K562 (cell line): ENCODE measurements around the gene PRODH2. TPM values are rescaled to one million over a fixed set of nuclear protein-coding genes. Genes with fewer than 3 reads are reported as not detected.

ENCODE experiments used
- BACH1 ChIP-seq: fragments of 200-800 bp; sonication (Bioruptor generic); IDR thresholded peaks from 2 replicates; pipeline ENCODE4 v1.6.1; 2016; ENCODE audit warnings: missing genetic modification characterization, missing compliant biosample characterization
- CHD2 ChIP-seq: IDR thresholded peaks from 2 replicates; pipeline ENCODE4 v1.6.1; 2011; ENCODE audit warnings: low read depth, low read length
- ELF1 ChIP-seq: fragments of 200-800 bp; sonication (Bioruptor generic); IDR thresholded peaks from 2 replicates; pipeline ENCODE4 v1.6.1; 2016; ENCODE audit warnings: missing genetic modification characterization, missing compliant biosample characterization
- ETV5 ChIP-seq: sonication (generic); formaldehyde crosslinking; IDR thresholded peaks from 2 replicates; pipeline ENCODE4 v1.4.0; 2020; ENCODE audit warnings: low read depth, mild to moderate bottlenecking, missing genetic modification reagents
- ETV6 ChIP-seq, 3 experiments: fragments of 150-350 bp in 1 of 3; sonication (generic) in 1 of 3; formaldehyde crosslinking in 1 of 3; IDR thresholded peaks; 2 replicates each; pipeline versions ENCODE4 v1.6.1 to v1.8.0; 2014 to 2022; ENCODE audit warnings: borderline replicate concordance in 2 of 3, low read depth in 2 of 3, antibody characterized with exemption in 1 of 3, low read length in 1 of 3, mild to moderate bottlenecking in 1 of 3, missing genetic modification reagents in 1 of 3
- FOXK1 ChIP-seq: sonication (generic); formaldehyde crosslinking; IDR thresholded peaks from 2 replicates; pipeline ENCODE4 v1.8.0; 2022; ENCODE audit warnings: missing genetic modification reagents, mild to moderate bottlenecking, borderline replicate concordance
- FOXK2 ChIP-seq, 2 experiments: fragments of 450-650 bp; IDR thresholded peaks in 1 of 2; conservative IDR thresholded peaks in 1 of 2; 2 replicates each; pipeline ENCODE4 v1.6.1; 2016; ENCODE audit warnings: low read depth in 2 of 2, mild to moderate bottlenecking in 1 of 2
- KDM5B ChIP-seq: fragments of 200-600 bp; sonication (generic); IDR thresholded peaks from 2 replicates; pipeline ENCODE4 v1.6.1; 2012; ENCODE audit warnings: low read depth, mild to moderate bottlenecking, moderate library complexity, low read length, control low read depth, inconsistent platforms; ENCODE audit not compliant: insufficient replicate concordance
- NR2F6 ChIP-seq: fragments of 450-650 bp; formaldehyde crosslinking; IDR thresholded peaks from 2 replicates; pipeline ENCODE4 v1.4.0; 2020; ENCODE audit warnings: mild to moderate bottlenecking
- TCF3 ChIP-seq: sonication (generic); formaldehyde crosslinking; IDR thresholded peaks from 2 replicates; pipeline ENCODE4 v1.4.0; 2020; ENCODE audit warnings: mild to moderate bottlenecking, missing genetic modification reagents
- TCFL5 ChIP-seq: fragments of 250-450 bp; sonication (Bioruptor Pico); conservative IDR thresholded peaks from 2 replicates; pipeline ENCODE4 v1.6.1; 2021; ENCODE audit warnings: mild to moderate bottlenecking, moderate library complexity, matching md5 sums
- TEAD1 ChIP-seq, 2 experiments: fragments of 450-650 bp in 1 of 2; sonication (generic) in 1 of 2; formaldehyde crosslinking; IDR thresholded peaks; 2 replicates each; pipeline versions ENCODE4 v1.4.0 to v1.8.0; 2020 to 2022; ENCODE audit warnings: mild to moderate bottlenecking in 2 of 2, missing genetic modification reagents in 1 of 2
- ZNF583 ChIP-seq: fragments of 250-450 bp; sonication (Bioruptor Pico); IDR thresholded peaks from 2 replicates; pipeline ENCODE4 v1.4.0; 2020
- polyA plus RNA-seq, 8 experiments: library from polyadenylated mRNA; depleted of rRNA in 4 of 8; stranded (reverse) in 5 of 8; unstranded in 3 of 8; fragments of >200 nt; fragmentation: Nextera tagmentation in 2 of 8; fragmentation: Illumina TruSeq in 1 of 8; extraction: Ambion mirVana in 2 of 8; extraction: Trizol in 1 of 8; gene quantifications; 2 replicates each; pipeline versions ENCODE4 v1.2.1 to v1.2.3, GENCODE V29; 2011 to 2014; ENCODE audit warnings: inconsistent platforms in 1 of 8, missing spikeins in 1 of 8
- total RNA-seq, 7 experiments: library from RNA; depleted of rRNA in 6 of 7; stranded (reverse); fragments of >200 nt in 6 of 7; fragmentation: Illumina TruSeq in 2 of 7; extraction: Trizol in 2 of 7; gene quantifications; 2 replicates each; pipeline versions ENCODE4 v1.2.1 to v1.2.3, GENCODE V29; 2011 to 2021; ENCODE audit warnings: low replicate concordance in 1 of 7
- TF ChIP-seq, protein P1 (sequence below), 2 experiments: IDR thresholded peaks in 1 of 2; conservative IDR thresholded peaks in 1 of 2; 2 replicates each; pipeline ENCODE4 v1.6.1; 2016; ENCODE audit warnings: low read depth in 2 of 2, mild to moderate bottlenecking in 1 of 2, missing compliant biosample characterization in 1 of 2, missing genetic modification characterization in 1 of 2, moderate library complexity in 1 of 2
- TF ChIP-seq, protein P2 (sequence below): IDR thresholded peaks from 2 replicates; pipeline ENCODE4 v1.6.1; 2012; ENCODE audit warnings: low read depth, low read length, improper control_type of control experiment, borderline replicate concordance
- TF ChIP-seq, protein P3 (sequence below): fragments of 250-450 bp; sonication (Bioruptor Pico); IDR thresholded peaks from 2 replicates; pipeline ENCODE4 v1.4.0; 2020; ENCODE audit warnings: mild to moderate bottlenecking
- TF ChIP-seq, protein P4 (sequence below): fragments of 250-450 bp; sonication (Bioruptor Pico); IDR thresholded peaks from 2 replicates; pipeline ENCODE4 v1.4.0; 2020; ENCODE audit warnings: mild to moderate bottlenecking, moderate library complexity

PRODH2 gene
- total and polyA plus RNA-seq, 9 of the 15 experiments (the other 6 are each of a cell fraction or from before 2014, with no cell fraction given) = not detected

DNA sequence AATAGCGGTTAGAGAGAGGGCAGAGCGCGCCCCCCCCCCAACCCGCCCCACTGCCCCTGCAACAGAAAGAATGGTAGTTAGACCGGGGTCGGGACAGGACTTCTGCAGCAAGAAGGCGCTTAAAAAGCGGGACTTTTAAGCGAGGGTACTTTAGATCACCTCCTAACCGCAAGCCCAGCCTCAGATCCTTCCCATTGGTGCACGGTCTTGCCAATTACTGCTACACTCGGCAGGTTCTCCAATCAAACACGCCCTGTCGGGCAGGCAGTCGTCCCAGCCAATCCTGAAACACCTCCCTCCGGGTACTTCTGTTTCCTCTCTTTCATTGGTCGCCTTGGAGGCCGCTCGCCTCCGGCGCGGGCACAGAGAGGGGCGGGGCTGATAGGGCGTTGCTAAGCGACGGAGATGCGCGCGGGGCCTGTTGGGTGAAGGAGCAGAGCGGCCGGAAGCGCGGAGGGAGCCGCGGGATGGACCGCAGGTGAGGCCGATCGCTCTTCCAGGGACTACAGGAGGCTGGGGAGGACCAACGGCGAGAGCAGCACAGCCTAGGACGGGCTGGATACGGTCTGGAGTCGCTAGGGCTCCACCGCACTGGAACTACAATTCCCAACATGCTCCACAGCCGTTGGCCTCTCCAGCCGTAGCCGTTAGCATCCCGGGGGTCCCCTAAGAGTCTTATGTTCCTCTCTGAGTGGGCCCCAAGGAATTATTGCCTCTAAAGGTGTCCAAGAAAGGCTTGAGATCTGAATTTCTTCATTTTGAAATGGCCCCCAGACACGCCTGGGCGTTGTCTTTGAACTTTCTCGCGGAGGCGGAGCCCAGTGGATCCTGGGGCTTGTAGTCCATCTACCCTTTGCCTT is 54.7 kb downstream of the PRODH2 start, which contains the start of gene PROSER3 (continued):
- TF ChIP-seq, protein P1, sequence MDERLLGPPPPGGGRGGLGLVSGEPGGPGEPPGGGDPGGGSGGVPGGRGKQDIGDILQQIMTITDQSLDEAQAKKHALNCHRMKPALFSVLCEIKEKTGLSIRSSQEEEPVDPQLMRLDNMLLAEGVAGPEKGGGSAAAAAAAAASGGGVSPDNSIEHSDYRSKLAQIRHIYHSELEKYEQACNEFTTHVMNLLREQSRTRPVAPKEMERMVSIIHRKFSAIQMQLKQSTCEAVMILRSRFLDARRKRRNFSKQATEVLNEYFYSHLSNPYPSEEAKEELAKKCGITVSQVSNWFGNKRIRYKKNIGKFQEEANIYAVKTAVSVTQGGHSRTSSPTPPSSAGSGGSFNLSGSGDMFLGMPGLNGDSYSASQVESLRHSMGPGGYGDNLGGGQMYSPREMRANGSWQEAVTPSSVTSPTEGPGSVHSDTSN (CRISPR knock-in tag; IDR thresholded peaks at IDR 0.05; ENCODE audit: low read depth) = peak; percentile 72
- TF ChIP-seq, protein P1 (tag; conservative IDR thresholded peaks at IDR 0.05; ENCODE audit: low read depth) = peak; percentile 99
- TF ChIP-seq, protein P2, sequence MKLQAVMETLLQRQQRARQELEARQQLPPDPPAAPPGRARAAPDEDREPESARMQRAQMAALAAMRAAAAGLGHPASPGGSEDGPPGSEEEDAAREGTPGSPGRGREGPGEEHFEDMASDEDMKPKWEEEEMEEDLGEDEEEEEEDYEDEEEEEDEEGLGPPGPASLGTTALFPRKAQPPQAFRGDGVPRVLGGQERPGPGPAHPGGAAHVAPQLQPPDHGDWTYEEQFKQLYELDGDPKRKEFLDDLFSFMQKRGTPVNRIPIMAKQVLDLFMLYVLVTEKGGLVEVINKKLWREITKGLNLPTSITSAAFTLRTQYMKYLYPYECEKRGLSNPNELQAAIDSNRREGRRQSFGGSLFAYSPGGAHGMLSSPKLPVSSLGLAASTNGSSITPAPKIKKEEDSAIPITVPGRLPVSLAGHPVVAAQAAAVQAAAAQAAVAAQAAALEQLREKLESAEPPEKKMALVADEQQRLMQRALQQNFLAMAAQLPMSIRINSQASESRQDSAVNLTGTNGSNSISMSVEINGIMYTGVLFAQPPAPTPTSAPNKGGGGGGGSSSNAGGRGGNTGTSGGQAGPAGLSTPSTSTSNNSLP = peak; percentile 77
- TF ChIP-seq TCFL5 (CRISPR knock-in tag) (no peak), FOXK2 (conservative IDR thresholded peaks at IDR 0.05 in 1 of 2, IDR thresholded peaks at IDR 0.05 in 1 of 2; ENCODE audit: low read depth in 2 of 2) (0 out of 4 replicates have a peak, but pooled peaks of 1 of the 2 experiments have one; percentile 38), ELF1 (peak; percentile 84; the same call in 1 of the 2 replicates), FOXK1 (CRISPR knock-in tag) (no peak), ETV5 (CRISPR knock-in tag) (peak; percentile 94), KDM5B (peak; percentile 55), CHD2 (peak; percentile 91), ZNF583 (CRISPR knock-in tag) (0 out of 2 replicates have a peak, but pooled peaks have one; percentile 21), ETV6 (IDR thresholded peaks at IDR 0.05; ENCODE audit: borderline replicate concordance in 1 of 2, low read depth in 2 of 2, low read length in 1 of 2) (0 out of 4 replicates have a peak, but pooled peaks of 1 of the 2 experiments have one; percentile 15), ETV6 (CRISPR knock-in tag; IDR thresholded peaks at IDR 0.05; ENCODE audit: borderline replicate concordance) (no peak), TEAD1 (CRISPR knock-in tag; IDR thresholded peaks at IDR 0.05) (peak; percentile 8 to 90; a peak in 2 of 4 replicates), NR2F6 (CRISPR knock-in tag) (peak; percentile 78; the same call in 1 of the 2 replicates), BACH1 (tag) (peak; percentile 54; the same call in 1 of the 2 replicates), TCF3 (CRISPR knock-in tag) (no peak)
- TF ChIP-seq, protein P3, sequence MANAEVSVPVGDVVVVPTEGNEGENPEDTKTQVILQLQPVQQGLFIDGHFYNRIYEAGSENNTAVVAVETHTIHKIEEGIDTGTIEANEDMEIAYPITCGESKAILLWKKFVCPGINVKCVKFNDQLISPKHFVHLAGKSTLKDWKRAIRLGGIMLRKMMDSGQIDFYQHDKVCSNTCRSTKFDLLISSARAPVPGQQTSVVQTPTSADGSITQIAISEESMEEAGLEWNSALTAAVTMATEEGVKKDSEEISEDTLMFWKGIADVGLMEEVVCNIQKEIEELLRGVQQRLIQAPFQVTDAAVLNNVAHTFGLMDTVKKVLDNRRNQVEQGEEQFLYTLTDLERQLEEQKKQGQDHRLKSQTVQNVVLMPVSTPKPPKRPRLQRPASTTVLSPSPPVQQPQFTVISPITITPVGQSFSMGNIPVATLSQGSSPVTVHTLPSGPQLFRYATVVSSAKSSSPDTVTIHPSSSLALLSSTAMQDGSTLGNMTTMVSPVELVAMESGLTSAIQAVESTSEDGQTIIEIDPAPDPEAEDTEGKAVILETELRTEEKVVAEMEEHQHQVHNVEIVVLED = peak; percentile 41
- TF ChIP-seq, protein P4, sequence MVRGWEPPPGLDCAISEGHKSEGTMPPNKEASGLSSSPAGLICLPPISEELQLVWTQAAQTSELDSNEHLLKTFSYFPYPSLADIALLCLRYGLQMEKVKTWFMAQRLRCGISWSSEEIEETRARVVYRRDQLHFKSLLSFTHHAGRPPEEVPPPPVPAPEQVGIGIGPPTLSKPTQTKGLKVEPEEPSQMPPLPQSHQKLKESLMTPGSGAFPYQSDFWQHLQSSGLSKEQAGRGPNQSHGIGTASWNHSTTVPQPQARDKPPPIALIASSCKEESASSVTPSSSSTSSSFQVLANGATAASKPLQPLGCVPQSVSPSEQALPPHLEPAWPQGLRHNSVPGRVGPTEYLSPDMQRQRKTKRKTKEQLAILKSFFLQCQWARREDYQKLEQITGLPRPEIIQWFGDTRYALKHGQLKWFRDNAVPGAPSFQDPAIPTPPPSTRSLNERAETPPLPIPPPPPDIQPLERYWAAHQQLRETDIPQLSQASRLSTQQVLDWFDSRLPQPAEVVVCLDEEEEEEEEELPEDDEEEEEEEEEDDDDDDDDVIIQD (CRISPR knock-in tag) = no peak
